GM12878 (cell line): ENCODE results near the gene TEPSIN. TPM values are rescaled to one million over a fixed set of nuclear protein-coding genes. Genes with fewer than 3 reads are reported as not detected.

Experiments
- ATAC-seq: fragments of 200-7000 bp; cut with Tn5 transposase; 3 replicates; pipeline ENCODE4 v1.9.1; 2020; ENCODE audit warnings: mild to moderate bottlenecking, moderate library complexity
- BruUV-seq: library from RNA; stranded (reverse); fragments of 400-500 nt; replicated peaks from 2 replicates; lab custom pipeline; 2021; lab: Mats Ljungman, UMichigan
- CTCF ChIA-PET: fragments of 300-600 bp; sonication (Branson Sonifier 250); formaldehyde crosslinking; extraction: SDS; loops from one replicate; lab custom pipeline; 2021; ENCODE audit warnings: inconsistent platforms; lab: Yijun Ruan, JAX
- POLR2A ChIA-PET: fragments of 350-600 bp; formaldehyde crosslinking; extraction: SDS; loops from one replicate; lab custom pipeline; 2021; ENCODE audit warnings: inconsistent platforms; lab: Charles Lee
- RAD21 ChIA-PET: fragments of 300-600 bp; sonication (Branson Sonifier 250); formaldehyde crosslinking; loops from one replicate; lab custom pipeline; 2023; ENCODE audit warnings: antibody characterized with exemption; ENCODE audit not compliant: unreplicated experiment; lab: Charles Lee
- SMC1A ChIA-PET: fragments of 300-600 bp; sonication (Branson Sonifier 250); formaldehyde crosslinking; loops from one replicate; lab custom pipeline; 2023; ENCODE audit not compliant: unreplicated experiment, uncharacterized antibody; lab: Charles Lee
- DNase-seq: peaks from one replicate; pipeline ENCODE4 v3.0.0-alpha.2; 2011; ENCODE audit warnings: low read depth, low spot score
- FAIRE-seq: peaks from 3 replicates; lab custom pipeline; 2011; peaks lifted over from hg19 to GRCh38; lab: Jason Lieb, UNC
- H2AFZ ChIP-seq: 2 replicates; pipeline ENCODE4 v1.6.0; 2011; ENCODE audit warnings: low read depth, low read length, control low read depth; ENCODE audit not compliant: control insufficient read depth
- H3K27ac ChIP-seq: 2 replicates; pipeline ENCODE4 v1.5.1; 2011; ENCODE audit warnings: control low read depth; ENCODE audit not compliant: control insufficient read depth, insufficient read depth
- H3K27me3 ChIP-seq, 2 experiments: replicated peaks in 1 of 2; 2 replicates each; pipeline versions ENCODE4 v1.6.0 to v1.6.1; 2011; ENCODE audit warnings: low read length in 1 of 2; ENCODE audit not compliant: control insufficient read depth in 2 of 2, insufficient read depth in 2 of 2
- H3K36me3 ChIP-seq, 2 experiments: 2 replicates each; pipeline ENCODE4 v1.5.1; 2011; ENCODE audit warnings: low read length in 1 of 2; ENCODE audit not compliant: control insufficient read depth in 2 of 2, insufficient read depth in 2 of 2
- H3K4me1 ChIP-seq: 2 replicates; pipeline ENCODE4 v1.6.1; 2011; ENCODE audit warnings: mild to moderate bottlenecking, low read length, moderate library complexity, mixed read lengths; ENCODE audit not compliant: control insufficient read depth, insufficient read depth
- H3K4me2 ChIP-seq: 2 replicates; pipeline ENCODE4 v1.6.0; 2011; ENCODE audit warnings: control low read depth; ENCODE audit not compliant: control insufficient read depth, insufficient read depth
- H3K4me3 ChIP-seq: fragments of 200-600 bp; sonication (generic); 2 replicates; pipeline ENCODE4 v1.5.1; 2016
- H3K79me2 ChIP-seq: 2 replicates; pipeline ENCODE4 v1.6.0; 2011; ENCODE audit warnings: low read length; ENCODE audit not compliant: control insufficient read depth, insufficient read depth
- H3K9ac ChIP-seq: 2 replicates; pipeline ENCODE4 v1.8.0; 2011; ENCODE audit warnings: low read length, control low read depth, mixed read lengths; ENCODE audit not compliant: control insufficient read depth, insufficient read depth
- H3K9me3 ChIP-seq: replicated peaks from 3 replicates; pipeline ENCODE4 v1.5.1; 2011; ENCODE audit warnings: mild to moderate bottlenecking, low read length; ENCODE audit not compliant: control insufficient read depth, insufficient read depth
- H4K20me1 ChIP-seq: 2 replicates; pipeline ENCODE4 v1.6.0; 2011; ENCODE audit not compliant: control insufficient read depth, insufficient read depth
- BHLHE40 ChIP-seq, 2 experiments: fragments of 450-650 bp in 1 of 2; IDR thresholded peaks; 2 replicates each; pipeline ENCODE4 v1.6.1; 2011 to 2017; ENCODE audit warnings: low read depth in 2 of 2, borderline replicate concordance in 1 of 2, improper control_type of control experiment in 1 of 2, low read length in 1 of 2, mild to moderate bottlenecking in 1 of 2
- CBX5 ChIP-seq: sonication (generic); IDR thresholded peaks from 2 replicates; pipeline ENCODE4 v1.6.1; 2016; ENCODE audit warnings: low read depth, moderate library complexity, mild to moderate bottlenecking, inconsistent platforms
- CHD2 ChIP-seq: IDR thresholded peaks from 2 replicates; pipeline ENCODE4 v1.6.1; 2011; ENCODE audit warnings: low read depth, low read length, improper control_type of control experiment, borderline replicate concordance
- CTCF ChIP-seq, 3 experiments: IDR thresholded peaks in 2 of 3; conservative IDR thresholded peaks in 1 of 3; 2 replicates each; pipeline ENCODE4 v1.5.1; 2011; ENCODE audit warnings: low read depth in 3 of 3, low read length in 3 of 3, mild to moderate bottlenecking in 3 of 3, control low read depth in 2 of 3, moderate library complexity in 2 of 3, inconsistent platforms in 1 of 3, mixed read lengths in 1 of 3; ENCODE audit not compliant: control insufficient read depth in 2 of 3, insufficient read depth in 1 of 3; ENCODE audit errors: extremely low read depth in 1 of 3
- E4F1 ChIP-seq: fragments of 450-650 bp; IDR thresholded peaks from 2 replicates; pipeline ENCODE4 v1.6.1; 2018; ENCODE audit warnings: borderline replicate concordance, mild to moderate bottlenecking; ENCODE audit not compliant: partially characterized antibody
- FOXK2 ChIP-seq: fragments of 450-650 bp; IDR thresholded peaks from 2 replicates; pipeline ENCODE4 v1.6.1; 2017; ENCODE audit warnings: mild to moderate bottlenecking, moderate library complexity
- HCFC1 ChIP-seq: fragments of 150-350 bp; IDR thresholded peaks from 2 replicates; pipeline ENCODE4 v1.6.1; 2014; ENCODE audit warnings: low read length
- NKRF ChIP-seq: fragments of 450-650 bp; conservative IDR thresholded peaks from 2 replicates; pipeline ENCODE4 v1.6.1; 2017; ENCODE audit warnings: mild to moderate bottlenecking, moderate library complexity
- NR2C1 ChIP-seq: fragments of 450-650 bp; IDR thresholded peaks from 2 replicates; pipeline ENCODE4 v1.6.1; 2017; ENCODE audit warnings: antibody characterized with exemption, mild to moderate bottlenecking, moderate library complexity
- NR2C2 ChIP-seq: IDR thresholded peaks from 2 replicates; pipeline ENCODE4 v1.6.1; 2011; ENCODE audit warnings: borderline replicate concordance, low read depth; ENCODE audit not compliant: control insufficient read depth, insufficient read length
- POLR2A ChIP-seq: IDR thresholded peaks from 2 replicates; pipeline ENCODE4 v1.6.1; 2011; ENCODE audit warnings: low read depth, mild to moderate bottlenecking, low read length
- SRF ChIP-seq, 2 experiments: IDR thresholded peaks; 2 replicates each; pipeline ENCODE4 v1.6.1; 2011; ENCODE audit warnings: low read depth in 2 of 2, low read length in 2 of 2, mild to moderate bottlenecking in 1 of 2, moderate library complexity in 1 of 2
- ZNF274 ChIP-seq: IDR thresholded peaks from one replicate; pipeline ENCODE4 v1.8.0; 2011; ENCODE audit not compliant: insufficient read length, insufficient read depth
- WGBS: methylation state at CpG from one replicate; pipeline ENCODE4 v1.1.6; 2016; ENCODE audit warnings: low lambda C conversion rate; ENCODE audit not compliant: insufficient replicate concordance, insufficient coverage; ENCODE audit errors: missing lambda C conversion rate; 5-methylcytosine and 5-hydroxymethylcytosine counted together
- in situ Hi-C: fragments of 300-500 bp; cut with MboI; formaldehyde crosslinking; loops from 9 replicates; pipeline ENCODE4 v1.14.3; 2018; ENCODE audit warnings: mixed read lengths
- intact Hi-C: fragments of 100-400 bp; cut with micrococcal nuclease; formaldehyde crosslinking; loops from one replicate; pipeline ENCODE4 v1.14.2; 2022; ENCODE audit not compliant: unreplicated experiment
- polyA plus RNA-seq, 11 experiments: library from polyadenylated mRNA; depleted of rRNA in 4 of 11; unstranded in 6 of 11; stranded (reverse) in 5 of 11; fragments of >200 nt; fragmentation: Nextera tagmentation in 4 of 11; fragmentation: Illumina TruSeq in 1 of 11; extraction: Ambion mirVana in 4 of 11; extraction: Trizol in 1 of 11; gene quantifications; 1 replicate in 1 of 11; 2 replicates in 10 of 11; pipeline versions ENCODE4 v1.2.1 to v1.2.3, GENCODE V29; 2011 to 2016; ENCODE audit warnings: inconsistent platforms in 2 of 11, missing spikeins in 2 of 11, low read depth in 1 of 11
- total RNA-seq, 4 experiments: library from RNA; depleted of rRNA in 3 of 4; stranded (reverse); fragments of >200 nt in 3 of 4; fragmentation: Illumina TruSeq in 1 of 4; extraction: Trizol in 1 of 4; gene quantifications; 2 replicates each; pipeline versions ENCODE4 v1.2.1 to v1.2.3, GENCODE V29; 2013 to 2021

TEPSIN gene
- total and polyA plus RNA-seq, 10 of the 15 experiments (the other 5 are each of a cell fraction or from before 2014, with no cell fraction given) = 0.87 to 36.7 (median 5.3) TPM

- TF ChIP-seq CTCF (IDR thresholded peaks at IDR 0.05 in 2 of 3, conservative IDR thresholded peaks at IDR 0.05 in 1 of 3; ENCODE audit: control insufficient read depth in 2 of 3, extremely low read depth in 1 of 3, insufficient read depth in 1 of 3, low read depth in 3 of 3, low read length in 3 of 3) (no peak), HCFC1 (no peak), ZNF274 (no peak)
- TF ChIP-seq, all 136 proteins: peak for 0
Measured at GRCh38 chr17:81234506-81234855, 4.4 kb downstream of the TEPSIN start (continued).

GRCh38 chr17:81233811-81234505 lies 4.9 kb downstream of the TEPSIN start:
- peaks cover 7% of the 10 kb centered on the region for H3K4me1 ChIP-seq
- no peak overlapping the region for H3K27ac ChIP-seq
- TF ChIP-seq E4F1 (no peak), NR2C2 (no peak), NKRF (no peak), SRF (IDR thresholded peaks at IDR 0.05; ENCODE audit: low read depth in 2 of 2, low read length in 2 of 2) (no peak), NR2C1 (no peak), FOXK2 (no peak), CHD2 (no peak), CBX5 (no peak), BHLHE40 (IDR thresholded peaks at IDR 0.05; ENCODE audit: borderline replicate concordance in 1 of 2, low read depth in 2 of 2, low read length in 1 of 2) (no peak), POLR2A (no peak)
- H2AFZ ChIP-seq = no peak overlapping the region
- peaks cover 14% of the 10 kb centered on the region for H3K79me2 ChIP-seq
- no peaks in the 10 kb centered on the region for H3K27me3 ChIP-seq
- RAD21 ChIA-PET = no interaction called here
- SMC1A ChIA-PET = no interaction called here
- H4K20me1 ChIP-seq = no peaks in the 10 kb centered on the region
- DNase-seq (no peak), ATAC-seq (no peak), FAIRE-seq (no peak)
- POLR2A ChIA-PET = interaction anchor here (0.6 kb wide), 1 partner anchor 61 kb away, joined by 8 read pairs; the partner anchor contains the start of gene SLC38A10
- BruUV-seq = no TSS peak
- H3K9ac ChIP-seq = no peak overlapping the region
- H3K4me2 ChIP-seq = no peak overlapping the region
- WGBS = 91% methylated on average over 21 of the region's 21 CpGs
- in situ Hi-C loops (loop anchor here (25.0 kb wide), 1 partner anchor 222 kb away; no protein-coding TSS in a partner anchor), intact Hi-C loops (no loop called here)
- no peak overlapping the region for H3K4me3 ChIP-seq
- no peaks in the 10 kb centered on the region for H3K9me3 ChIP-seq
- H3K36me3 ChIP-seq = peaks cover 4 to 12% of the 10 kb centered on the region in 2 experiments; a peak in 3 of 4 replicates
- CTCF ChIA-PET = no interaction called here
